ENCODE measurements around the gene CPNE7.

CPNE7 gene

DNA sequence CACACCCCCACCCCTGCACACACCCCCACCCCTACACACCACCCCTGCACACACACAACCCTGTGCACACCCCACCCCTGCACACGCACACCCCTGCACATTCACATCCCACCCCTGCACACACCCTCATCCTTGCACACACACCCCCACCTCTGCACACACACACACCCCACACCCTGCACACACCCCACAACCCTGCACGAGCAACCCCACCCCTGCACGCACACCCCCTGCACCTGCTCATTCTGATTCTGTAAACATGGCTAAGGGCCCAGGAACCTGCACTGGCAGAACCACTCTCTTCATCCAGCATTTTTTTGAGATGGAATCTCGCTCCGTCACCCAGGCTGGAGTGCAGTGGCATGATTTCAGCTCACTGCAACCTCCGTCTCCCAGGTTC lies 63.8 kb downstream of the CPNE7 start:
- no peak overlapping the region for H3K9ac ChIP-seq (ENCODE audit: low read length)
- H3K4me2 ChIP-seq (ENCODE audit: low read length) = no peak overlapping the region
- no peaks in the 10 kb centered on the region for H4K20me1 ChIP-seq (ENCODE audit: insufficient read depth, low read length)
- TF ChIP-seq, protein P1, sequence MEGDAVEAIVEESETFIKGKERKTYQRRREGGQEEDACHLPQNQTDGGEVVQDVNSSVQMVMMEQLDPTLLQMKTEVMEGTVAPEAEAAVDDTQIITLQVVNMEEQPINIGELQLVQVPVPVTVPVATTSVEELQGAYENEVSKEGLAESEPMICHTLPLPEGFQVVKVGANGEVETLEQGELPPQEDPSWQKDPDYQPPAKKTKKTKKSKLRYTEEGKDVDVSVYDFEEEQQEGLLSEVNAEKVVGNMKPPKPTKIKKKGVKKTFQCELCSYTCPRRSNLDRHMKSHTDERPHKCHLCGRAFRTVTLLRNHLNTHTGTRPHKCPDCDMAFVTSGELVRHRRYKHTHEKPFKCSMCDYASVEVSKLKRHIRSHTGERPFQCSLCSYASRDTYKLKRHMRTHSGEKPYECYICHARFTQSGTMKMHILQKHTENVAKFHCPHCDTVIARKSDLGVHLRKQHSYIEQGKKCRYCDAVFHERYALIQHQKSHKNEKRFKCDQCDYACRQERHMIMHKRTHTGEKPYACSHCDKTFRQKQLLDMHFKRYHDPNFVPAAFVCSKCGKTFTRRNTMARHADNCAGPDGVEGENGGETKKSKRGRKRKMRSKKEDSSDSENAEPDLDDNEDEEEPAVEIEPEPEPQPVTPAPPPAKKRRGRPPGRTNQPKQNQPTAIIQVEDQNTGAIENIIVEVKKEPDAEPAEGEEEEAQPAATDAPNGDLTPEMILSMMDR (IDR thresholded peaks at IDR 0.05; ENCODE audit: low read depth, low read length) = no peak
- no peak for TF ChIP-seq EZH2phosphoT487 (IDR thresholded peaks at IDR 0.05; ENCODE audit: low read depth)
- no peak overlapping the region for H2AFZ ChIP-seq (ENCODE audit: low read depth, low read length)
- no peaks in the 10 kb centered on the region for H3K4me1 ChIP-seq (ENCODE audit: low read length)
- no peaks in the 10 kb centered on the region for H3K79me2 ChIP-seq (ENCODE audit: low read length)
- no peaks in the 10 kb centered on the region for H3K36me3 ChIP-seq (replicated peaks; ENCODE audit: low read depth, low read length)
- H3K27me3 ChIP-seq (ENCODE audit: low read depth, low read length) = no peaks in the 10 kb centered on the region
- H3K27ac ChIP-seq (ENCODE audit: low read length) = no peak overlapping the region
- H3K9me3 ChIP-seq (ENCODE audit: insufficient read depth, low read length) = no peaks in the 10 kb centered on the region
- no peak overlapping the region for H3K4me3 ChIP-seq (ENCODE audit: low read length)

DNA sequence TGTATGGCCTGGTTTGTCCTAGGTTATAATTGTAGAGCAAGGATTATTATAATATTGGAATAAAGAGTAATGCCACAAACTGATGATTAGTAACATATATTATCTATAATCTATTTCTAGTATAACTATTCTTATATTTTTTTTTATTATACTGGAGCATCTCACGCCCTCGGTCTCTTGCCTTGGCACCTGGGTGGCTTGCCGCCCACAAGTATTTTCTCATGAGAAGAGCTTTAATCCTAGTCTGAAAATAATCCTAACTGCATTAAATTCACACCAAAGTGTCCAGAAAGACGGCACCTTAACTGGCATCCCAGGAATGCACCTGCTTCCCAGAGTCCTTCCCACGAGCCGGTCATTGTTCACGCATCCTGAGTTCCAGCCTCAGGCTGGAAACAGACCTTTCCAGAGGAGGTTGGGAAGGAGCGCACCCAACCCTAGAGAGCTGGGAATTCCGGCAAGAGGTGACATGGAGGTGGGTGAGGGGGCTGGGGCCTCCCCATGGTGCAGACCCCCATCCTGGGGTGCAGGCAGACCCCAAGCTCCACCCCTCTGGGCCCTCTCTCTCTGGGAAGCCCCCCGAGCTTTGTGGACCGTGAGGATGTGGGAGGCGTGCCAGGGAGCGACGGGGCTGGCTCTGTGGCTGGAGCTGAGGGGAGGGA lies 66.0 kb downstream of the CPNE7 start:
- Histone ChIP-seq H2AFZ (ENCODE audit: low read depth, low read length) (no peak overlapping the region), H3K79me2 (ENCODE audit: low read length) (no peaks in the 10 kb centered on the region), H3K4me2 (ENCODE audit: low read length) (peak overlapping the region; percentile 72; the same call in 1 of the 2 replicates), H3K4me1 (ENCODE audit: low read length) (no peaks in the 10 kb centered on the region), H3K27ac (ENCODE audit: low read length) (no peak overlapping the region), H3K9me3 (ENCODE audit: insufficient read depth, low read length) (no peaks in the 10 kb centered on the region), H4K20me1 (ENCODE audit: insufficient read depth, low read length) (no peaks in the 10 kb centered on the region), H3K9ac (ENCODE audit: low read length) (no peak overlapping the region), H3K36me3 (replicated peaks; ENCODE audit: low read depth, low read length) (peaks cover 4% of the 10 kb centered on the region), H3K27me3 (ENCODE audit: low read depth, low read length) (no peaks in the 10 kb centered on the region), H3K4me3 (ENCODE audit: low read length) (no peak overlapping the region)
- no peak for TF ChIP-seq EZH2phosphoT487 (IDR thresholded peaks at IDR 0.05; ENCODE audit: low read depth)
- TF ChIP-seq, protein P1 (IDR thresholded peaks at IDR 0.05; ENCODE audit: low read depth, low read length) = no peak

DNA sequence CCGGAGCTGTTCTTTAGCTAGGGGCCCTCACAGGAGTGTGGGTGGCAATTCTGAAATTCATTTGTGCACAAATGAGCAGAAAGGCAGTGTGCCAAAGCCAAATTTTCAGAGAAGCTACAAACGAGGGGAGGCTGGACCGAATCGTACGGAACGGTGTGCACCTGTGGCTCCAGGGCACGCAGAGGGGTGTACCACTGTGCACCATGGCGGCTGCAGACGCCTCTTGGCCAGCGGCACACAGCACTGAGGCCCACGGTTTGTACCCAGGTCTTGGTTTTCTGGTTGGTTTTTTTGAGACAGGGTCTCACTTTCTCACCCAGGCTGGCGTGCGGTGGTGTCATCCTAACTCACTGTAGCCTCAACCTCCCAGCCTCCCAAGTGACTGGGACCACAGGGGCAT lies 67.0 kb downstream of the CPNE7 start:
- Histone ChIP-seq H3K27me3 (ENCODE audit: low read depth, low read length) (no peaks in the 10 kb centered on the region), H3K36me3 (replicated peaks; ENCODE audit: low read depth, low read length) (peaks cover 10% of the 10 kb centered on the region), H3K79me2 (ENCODE audit: low read length) (no peaks in the 10 kb centered on the region), H3K4me1 (ENCODE audit: low read length) (no peaks in the 10 kb centered on the region), H4K20me1 (ENCODE audit: insufficient read depth, low read length) (no peaks in the 10 kb centered on the region), H2AFZ (ENCODE audit: low read depth, low read length) (no peak overlapping the region), H3K4me3 (ENCODE audit: low read length) (no peak overlapping the region), H3K27ac (ENCODE audit: low read length) (no peak overlapping the region), H3K9ac (ENCODE audit: low read length) (no peak overlapping the region), H3K9me3 (ENCODE audit: insufficient read depth, low read length) (no peaks in the 10 kb centered on the region), H3K4me2 (ENCODE audit: low read length) (no peak overlapping the region)
- TF ChIP-seq, protein P1 (IDR thresholded peaks at IDR 0.05; ENCODE audit: low read depth, low read length) = no peak
- TF ChIP-seq EZH2phosphoT487 (IDR thresholded peaks at IDR 0.05; ENCODE audit: low read depth) = no peak

DNA sequence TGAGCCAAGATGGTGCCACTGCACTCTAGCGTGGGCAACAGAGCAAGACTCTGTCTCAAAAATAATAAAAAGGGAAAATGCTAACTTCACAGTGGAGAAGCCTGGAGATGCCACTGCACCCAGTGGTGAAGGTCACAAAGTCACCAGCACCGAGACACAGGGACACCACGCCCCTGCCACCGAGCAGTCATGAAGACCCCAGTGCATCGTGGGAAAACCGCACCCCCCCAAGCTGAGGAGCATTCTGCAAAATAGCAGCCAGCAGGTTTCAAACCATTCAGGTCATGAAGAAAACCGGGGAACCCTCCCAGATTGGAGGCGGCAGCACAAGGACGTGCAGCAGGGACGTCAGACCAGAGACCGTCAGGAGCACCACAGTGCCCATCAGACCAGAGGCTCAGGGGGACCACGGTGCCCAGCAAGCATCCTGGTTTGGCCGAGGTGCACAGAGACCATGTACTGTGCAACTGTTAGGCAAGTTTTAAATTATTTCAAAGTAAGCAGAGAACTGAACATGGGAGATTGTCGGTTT lies 68.3 kb downstream of the CPNE7 start:
- H3K27ac ChIP-seq (ENCODE audit: low read length) = no peak overlapping the region
- H3K4me2 ChIP-seq (ENCODE audit: low read length) = no peak overlapping the region
- no peaks in the 10 kb centered on the region for H3K27me3 ChIP-seq (ENCODE audit: low read depth, low read length)
- H3K4me3 ChIP-seq (ENCODE audit: low read length) = no peak overlapping the region
- H3K79me2 ChIP-seq (ENCODE audit: low read length) = no peaks in the 10 kb centered on the region
- H3K9ac ChIP-seq (ENCODE audit: low read length) = no peak overlapping the region
- H4K20me1 ChIP-seq (ENCODE audit: insufficient read depth, low read length) = no peaks in the 10 kb centered on the region
- H2AFZ ChIP-seq (ENCODE audit: low read depth, low read length) = no peak overlapping the region
- H3K9me3 ChIP-seq (ENCODE audit: insufficient read depth, low read length) = no peaks in the 10 kb centered on the region
- H3K4me1 ChIP-seq (ENCODE audit: low read length) = no peaks in the 10 kb centered on the region
- no peak for TF ChIP-seq EZH2phosphoT487 (IDR thresholded peaks at IDR 0.05; ENCODE audit: low read depth)
- TF ChIP-seq, protein P1 (IDR thresholded peaks at IDR 0.05; ENCODE audit: low read depth, low read length) = no peak
- H3K36me3 ChIP-seq (replicated peaks; ENCODE audit: low read depth, low read length) = peaks cover 10% of the 10 kb centered on the region
